AG20443 (cell line): ENCODE results near the gene ATG9A.
A peak's percentile ranks its signal among the peaks of the same experiment; 100 is the strongest.

ENCODE experiments used
- DNase-seq: peaks from one replicate; pipeline ENCODE4 v3.0.0; 2012; ENCODE audit warnings: low spot score, mixed read lengths

The ATG9A gene

GRCh38 chr2:219176818-219177551 lies 52.5 kb downstream of the ATG9A start, which contains the start of gene CNPPD1:
CNPPD1 (minus strand) TSS chr2:219176925; CDS start chr2:219176828, 97 bp downstream.
- DNase-seq = peak; percentile 90

- peak; percentile 41 for DNase-seq
These were observed 53.3 kb downstream of the ATG9A start for GRCh38 chr2:219175928-219176817.

- DNase-seq = no peak
These were observed 54.0 kb downstream of the ATG9A start for GRCh38 chr2:219175486-219175885.

GRCh38 chr2:219174801-219175200 lies 54.6 kb downstream of the ATG9A start:
- DNase-seq = no peak

GRCh38 chr2:219174146-219174545 lies 55.3 kb downstream of the ATG9A start:
- no peak for DNase-seq

- no peak for DNase-seq
These were observed 56.3 kb downstream of the ATG9A start for GRCh38 chr2:219173176-219173575.

- DNase-seq = no peak
These were observed 56.9 kb downstream of the ATG9A start for GRCh38 chr2:219172231-219173154.

- DNase-seq = peak; percentile 86
These were observed 58.2 kb downstream of the ATG9A start for GRCh38 chr2:219171231-219171651.

- DNase-seq = no peak
These were observed 59.3 kb downstream of the ATG9A start, which contains the start of gene SLC23A3 for GRCh38 chr2:219169930-219170654. SLC23A3 (minus strand) TSS chr2:219170029; CDS start chr2:219169984, 45 bp downstream.
